Endodermal cell (in vitro differentiated cells): ENCODE results near the gene PGM1. TPM values are rescaled to one million over a fixed set of nuclear protein-coding genes. Genes with fewer than 3 reads are reported as not detected.

Experiments used
- DNase-seq: peaks from one replicate; pipeline ENCODE4 v3.0.0-alpha.2; 2017
- H3K27ac ChIP-seq: 2 replicates; pipeline ENCODE4 v1.5.1; 2013; ENCODE audit warnings: mild to moderate bottlenecking, low read depth, low read length, moderate library complexity
- H3K27me3 ChIP-seq: 2 replicates; pipeline ENCODE4 v1.6.1; 2013; ENCODE audit warnings: mild to moderate bottlenecking, low read length, moderate library complexity; ENCODE audit not compliant: insufficient read depth, control insufficient read depth, poor library complexity, severe bottlenecking
- H3K36me3 ChIP-seq: 2 replicates; pipeline ENCODE4 v1.7.0; 2013; ENCODE audit warnings: mild to moderate bottlenecking, low read length, moderate library complexity; ENCODE audit not compliant: control insufficient read depth, insufficient read depth
- H3K4me1 ChIP-seq: one replicate; pipeline ENCODE4 v1.7.0; 2013; ENCODE audit warnings: low read length; ENCODE audit not compliant: control insufficient read depth, insufficient read depth
- H3K4me3 ChIP-seq: 2 replicates; pipeline ENCODE4 v1.5.1; 2013; ENCODE audit warnings: mild to moderate bottlenecking, low read length, moderate library complexity
- H3K9ac ChIP-seq: 2 replicates; pipeline ENCODE4 v1.6.1; 2013; ENCODE audit warnings: mild to moderate bottlenecking, low read length, moderate library complexity; ENCODE audit not compliant: poor library complexity, severe bottlenecking; ENCODE audit errors: extremely low read depth
- H3K9me3 ChIP-seq: 2 replicates; pipeline ENCODE4 v1.6.1; 2013; ENCODE audit warnings: mild to moderate bottlenecking, low read length, moderate library complexity; ENCODE audit not compliant: control insufficient read depth
- H3K27ac Mint-ChIP-seq: 2 replicates; pipeline ENCODE4 v1.8.0; 2020; ENCODE audit warnings: mixed read lengths
- H3K27me3 Mint-ChIP-seq: 2 replicates; pipeline ENCODE4 v1.8.0; 2021; ENCODE audit warnings: mild to moderate bottlenecking, mixed read lengths; ENCODE audit not compliant: insufficient read depth
- H3K36me3 Mint-ChIP-seq: 2 replicates; pipeline ENCODE4 v1.8.0; 2020; ENCODE audit warnings: low read depth, mixed read lengths
- H3K4me1 Mint-ChIP-seq: 2 replicates; pipeline ENCODE4 v1.8.0; 2020; ENCODE audit warnings: mixed read lengths
- H3K4me3 Mint-ChIP-seq: 2 replicates; pipeline ENCODE4 v1.8.0; 2020; ENCODE audit warnings: mild to moderate bottlenecking, moderate library complexity, mixed read lengths
- H3K9me3 Mint-ChIP-seq: 2 replicates; pipeline ENCODE4 v1.8.0; 2020; ENCODE audit warnings: mild to moderate bottlenecking, mixed read lengths
- CTCF ChIP-seq: fragments of 200-600 bp; sonication (generic); conservative IDR thresholded peaks from 2 replicates; pipeline ENCODE4 v1.5.0; 2021; ENCODE audit warnings: antibody characterized with exemption, mild to moderate bottlenecking
- WGBS, 2 experiments: methylation state at CpG; one replicate each; pipeline versions ENCODE4 v1.1.5 to v1.1.7; 2013; ENCODE audit warnings: missing lambda C conversion rate in 2 of 2, mixed read lengths in 1 of 2; ENCODE audit not compliant: insufficient coverage in 1 of 2, insufficient read length in 1 of 2; 5-methylcytosine and 5-hydroxymethylcytosine counted together
- total RNA-seq, 2 donors: library from RNA; stranded (reverse); fragmentation: NEBNext Ultra II Directional in 1 of 2; extraction: Animal tissue kit (Norgen Biotek cat#: 25700) in 1 of 2; gene quantifications; 2 replicates in 1 of 2; 3 replicates in 1 of 2; pipeline ENCODE4 v1.2.1, GENCODE V29; 2021

PGM1 gene
- total RNA-seq, 2 donors from 2014 or later: 119 to 165 TPM

- Histone ChIP-seq H3K4me1 (peaks cover 3% of the 10 kb centered on the region), H3K9ac (no peak overlapping the region), H3K27ac (no peak overlapping the region), H3K4me3 (no peak overlapping the region), H3K36me3 (peaks cover 91% of the 10 kb centered on the region), H3K27me3 (no peaks in the 10 kb centered on the region), H3K9me3 (no peaks in the 10 kb centered on the region)
- Mint-ChIP-seq H3K4me3 (no peak overlapping the region), H3K27ac (no peak overlapping the region), H3K27me3 (no peaks in the 10 kb centered on the region), H3K4me1 (peaks cover under 1% of the 10 kb centered on the region), H3K36me3 (peaks cover 73% of the 10 kb centered on the region), H3K9me3 (no peaks in the 10 kb centered on the region)
- DNase-seq: no peak
- 93 to 97% methylated on average over 6 to 8 of the region's 8 CpGs for WGBS, 2 experiments
- no peak for TF ChIP-seq CTCF
These were observed 45.3 kb downstream of the PGM1 start for GRCh38 chr1:63638471-63638870.

GRCh38 chr1:63638875-63639274, 45.7 kb downstream of the PGM1 start:
- no peak for DNase-seq
- peaks cover 75% of the 10 kb centered on the region for H3K36me3 Mint-ChIP-seq
- H3K9me3 Mint-ChIP-seq: no peaks in the 10 kb centered on the region
- no peak overlapping the region for H3K4me3 Mint-ChIP-seq
- no peak overlapping the region for H3K9ac ChIP-seq
- H3K4me1 ChIP-seq: peaks cover 7% of the 10 kb centered on the region
- H3K4me1 Mint-ChIP-seq: peaks cover 5% of the 10 kb centered on the region
- WGBS, 2 experiments: 85 to 95% methylated on average over 4 to 8 of the region's 8 CpGs
- H3K4me3 ChIP-seq: no peak overlapping the region
- no peak for TF ChIP-seq CTCF
- peak overlapping the region; percentile 7 for H3K27ac Mint-ChIP-seq
- no peaks in the 10 kb centered on the region for H3K9me3 ChIP-seq
- no peaks in the 10 kb centered on the region for H3K27me3 Mint-ChIP-seq
- no peak overlapping the region for H3K27ac ChIP-seq
- no peaks in the 10 kb centered on the region for H3K27me3 ChIP-seq
- peaks cover 91% of the 10 kb centered on the region for H3K36me3 ChIP-seq

- H3K4me3 Mint-ChIP-seq: no peak overlapping the region
- peaks cover 8% of the 10 kb centered on the region for H3K4me1 Mint-ChIP-seq
- WGBS, 2 experiments: 96% methylated on average over 4 of the region's 4 CpGs; no CpG with 5 or more reads in 1 of the 2 experiments
- peaks cover 73% of the 10 kb centered on the region for H3K36me3 ChIP-seq
- H3K27me3 ChIP-seq: no peaks in the 10 kb centered on the region
- H3K9me3 Mint-ChIP-seq: no peaks in the 10 kb centered on the region
- no peak overlapping the region for H3K27ac Mint-ChIP-seq
- no peak overlapping the region for H3K4me3 ChIP-seq
- no peak for DNase-seq
- H3K36me3 Mint-ChIP-seq: peaks cover 71% of the 10 kb centered on the region
- no peaks in the 10 kb centered on the region for H3K9me3 ChIP-seq
- no peak for TF ChIP-seq CTCF
- no peaks in the 10 kb centered on the region for H3K27me3 Mint-ChIP-seq
- H3K9ac ChIP-seq: no peak overlapping the region
- peaks cover 7% of the 10 kb centered on the region for H3K4me1 ChIP-seq
- H3K27ac ChIP-seq: no peak overlapping the region
These were observed 47.7 kb downstream of the PGM1 start for GRCh38 chr1:63640633-63641567.
